ENCODE data around the gene HOMER2.
"Not testable (repeated sequence)": the region's sequence is repeated elsewhere in the genome, so short reads cannot be mapped to it uniquely, and the experiment has no call there.

Gene HOMER2

GRCh38 chr15:82823049-82823448, 129.5 kb downstream of the HOMER2 start:
- TF ChIP-seq POU6F1 (CRISPR knock-in tag; IDR thresholded peaks at IDR 0.05; ENCODE audit: borderline replicate concordance, low read depth) (no peak), GLIS3 (CRISPR knock-in tag; IDR thresholded peaks at IDR 0.05) (no peak), ARNTL (CRISPR knock-in tag; IDR thresholded peaks at IDR 0.05; ENCODE audit: borderline replicate concordance, low read depth) (no peak), TSHZ2 (CRISPR knock-in tag; IDR thresholded peaks at IDR 0.05) (no peak), OSR1 (CRISPR knock-in tag; IDR thresholded peaks at IDR 0.05) (no peak), PATZ1 (CRISPR knock-in tag; IDR thresholded peaks at IDR 0.05; ENCODE audit: borderline replicate concordance) (no peak), TCF4 (CRISPR knock-in tag; IDR thresholded peaks at IDR 0.05; ENCODE audit: borderline replicate concordance) (no peak), CSDC2 (CRISPR knock-in tag; IDR thresholded peaks at IDR 0.05) (no peak), ISL1 (CRISPR knock-in tag; IDR thresholded peaks at IDR 0.05) (no peak), TOX (CRISPR knock-in tag; IDR thresholded peaks at IDR 0.05; ENCODE audit: borderline replicate concordance) (no peak), BACH2 (CRISPR knock-in tag; IDR thresholded peaks at IDR 0.05; ENCODE audit: borderline replicate concordance) (no peak), SNAI2 (CRISPR knock-in tag; IDR thresholded peaks at IDR 0.05) (no peak), PPARA (CRISPR knock-in tag; IDR thresholded peaks at IDR 0.05; ENCODE audit: borderline replicate concordance) (no peak)
- ATAC-seq = no peak

- not testable (repeated sequence) for ATAC-seq
Measured at GRCh38 chr15:82821851-82822250, 130.7 kb downstream of the HOMER2 start.

- ATAC-seq = not testable (repeated sequence)
Measured at GRCh38 chr15:82821396-82821795, 131.1 kb downstream of the HOMER2 start.

GRCh38 chr15:82820128-82820527, 132.4 kb downstream of the HOMER2 start:
- ATAC-seq = no peak
- TF ChIP-seq ZFP3 (CRISPR knock-in tag; IDR thresholded peaks at IDR 0.05) (no peak), GLIS3 (CRISPR knock-in tag; IDR thresholded peaks at IDR 0.05) (no peak), ARNTL (CRISPR knock-in tag; IDR thresholded peaks at IDR 0.05; ENCODE audit: borderline replicate concordance, low read depth) (no peak), OSR1 (CRISPR knock-in tag; IDR thresholded peaks at IDR 0.05) (no peak), ZNF8 (CRISPR knock-in tag; IDR thresholded peaks at IDR 0.05) (peak; percentile 97), SNAI2 (CRISPR knock-in tag; IDR thresholded peaks at IDR 0.05) (no peak), ISL1 (CRISPR knock-in tag; IDR thresholded peaks at IDR 0.05) (no peak)

- no peak for TF ChIP-seq ZFP30 (CRISPR knock-in tag; IDR thresholded peaks at IDR 0.05)
- TF ChIP-seq CSRNP3 (CRISPR knock-in tag; IDR thresholded peaks at IDR 0.05) = no peak
- ATAC-seq = no peak
Measured at GRCh38 chr15:82812994-82813393, 139.5 kb downstream of the HOMER2 start.

GRCh38 chr15:82810890-82811426, 141.6 kb downstream of the HOMER2 start:
- ATAC-seq = no peak
- TF ChIP-seq ARNTL (CRISPR knock-in tag; IDR thresholded peaks at IDR 0.05; ENCODE audit: borderline replicate concordance, low read depth) (no peak), PATZ1 (CRISPR knock-in tag; IDR thresholded peaks at IDR 0.05; ENCODE audit: borderline replicate concordance) (no peak), CREB5 (CRISPR knock-in tag; IDR thresholded peaks at IDR 0.05; ENCODE audit: low read depth) (no peak), OSR1 (CRISPR knock-in tag; IDR thresholded peaks at IDR 0.05) (no peak), ZNF565 (CRISPR knock-in tag; conservative IDR thresholded peaks at IDR 0.05; ENCODE audit: low read depth) (no peak), SNAI2 (CRISPR knock-in tag; IDR thresholded peaks at IDR 0.05) (no peak), ISL1 (CRISPR knock-in tag; IDR thresholded peaks at IDR 0.05) (no peak), CSRNP3 (CRISPR knock-in tag; IDR thresholded peaks at IDR 0.05) (no peak), BACH2 (CRISPR knock-in tag; IDR thresholded peaks at IDR 0.05; ENCODE audit: borderline replicate concordance) (no peak)

Data from SK-N-SH treated with all-trans-retinoic acid at 6 μM for 48 hours (cell line).